ENCODE data around the gene THOC5. TPM values are rescaled to one million over a fixed set of nuclear protein-coding genes. Genes with fewer than 3 reads are reported as not detected.

Gene THOC5
- total RNA-seq, 1 donor from 2014 or later: 45.1 TPM

GRCh38 chr22:29518427-29518826 is 35.1 kb downstream of the THOC5 start:
- no peak for DNase-seq (ENCODE audit: low spot score)
- H3K27ac Mint-ChIP-seq (ENCODE audit: unreplicated experiment): no peak overlapping the region
- H3K36me3 Mint-ChIP-seq (ENCODE audit: low read depth): peaks cover 43% of the 10 kb centered on the region
- H3K9me3 Mint-ChIP-seq (ENCODE audit: low read depth): no peaks in the 10 kb centered on the region
- no peaks in the 10 kb centered on the region for H3K27me3 Mint-ChIP-seq (ENCODE audit: low read depth)
- no peak for TF ChIP-seq CTCF (IDR thresholded peaks at IDR 0.05)
- H3K4me3 Mint-ChIP-seq (ENCODE audit: unreplicated experiment): no peak overlapping the region
- no peaks in the 10 kb centered on the region for H3K4me1 Mint-ChIP-seq (ENCODE audit: low read depth)

GRCh38 chr22:29517215-29517908 is 36.2 kb downstream of the THOC5 start:
- Mint-ChIP-seq H3K27ac (ENCODE audit: unreplicated experiment) (no peak overlapping the region), H3K9me3 (ENCODE audit: low read depth) (no peaks in the 10 kb centered on the region), H3K4me3 (ENCODE audit: unreplicated experiment) (no peak overlapping the region), H3K27me3 (ENCODE audit: low read depth) (no peaks in the 10 kb centered on the region), H3K36me3 (ENCODE audit: low read depth) (peaks cover 40% of the 10 kb centered on the region), H3K4me1 (ENCODE audit: low read depth) (no peaks in the 10 kb centered on the region)
- no peak for DNase-seq (ENCODE audit: low spot score)
- TF ChIP-seq CTCF (IDR thresholded peaks at IDR 0.05): no peak

GRCh38 chr22:29512031-29512430 is 41.5 kb downstream of the THOC5 start:
- DNase-seq (ENCODE audit: low spot score): peak; percentile 32
- H3K4me3 Mint-ChIP-seq (ENCODE audit: unreplicated experiment): no peak overlapping the region
- H3K4me1 Mint-ChIP-seq (ENCODE audit: low read depth): no peaks in the 10 kb centered on the region
- no peak overlapping the region for H3K27ac Mint-ChIP-seq (ENCODE audit: unreplicated experiment)
- no peak for TF ChIP-seq CTCF (IDR thresholded peaks at IDR 0.05)
- no peaks in the 10 kb centered on the region for H3K27me3 Mint-ChIP-seq (ENCODE audit: low read depth)
- H3K36me3 Mint-ChIP-seq (ENCODE audit: low read depth): peaks cover 33% of the 10 kb centered on the region
- H3K9me3 Mint-ChIP-seq (ENCODE audit: low read depth): no peaks in the 10 kb centered on the region

GRCh38 chr22:29511126-29511862 is 42.3 kb downstream of the THOC5 start:
- Mint-ChIP-seq H3K27ac (ENCODE audit: unreplicated experiment) (no peak overlapping the region), H3K4me1 (ENCODE audit: low read depth) (no peaks in the 10 kb centered on the region), H3K27me3 (ENCODE audit: low read depth) (no peaks in the 10 kb centered on the region), H3K4me3 (ENCODE audit: unreplicated experiment) (no peak overlapping the region), H3K9me3 (ENCODE audit: low read depth) (no peaks in the 10 kb centered on the region), H3K36me3 (ENCODE audit: low read depth) (peaks cover 31% of the 10 kb centered on the region)
- DNase-seq (ENCODE audit: low spot score): peak; percentile 62
- no peak for TF ChIP-seq CTCF (IDR thresholded peaks at IDR 0.05)

- TF ChIP-seq CTCF (IDR thresholded peaks at IDR 0.05): no peak
- H3K27ac Mint-ChIP-seq (ENCODE audit: unreplicated experiment): no peak overlapping the region
- no peaks in the 10 kb centered on the region for H3K9me3 Mint-ChIP-seq (ENCODE audit: low read depth)
- DNase-seq (ENCODE audit: low spot score): no peak
- no peaks in the 10 kb centered on the region for H3K27me3 Mint-ChIP-seq (ENCODE audit: low read depth)
- H3K36me3 Mint-ChIP-seq (ENCODE audit: low read depth): peaks cover 25% of the 10 kb centered on the region
- H3K4me1 Mint-ChIP-seq (ENCODE audit: low read depth): no peaks in the 10 kb centered on the region
- no peak overlapping the region for H3K4me3 Mint-ChIP-seq (ENCODE audit: unreplicated experiment)
Measured at GRCh38 chr22:29510542-29510941, 43.0 kb downstream of the THOC5 start.

All from chondrocyte (in vitro differentiated cells).